Endothelial cell of umbilical vein (primary cell): Measurements from ENCODE around the gene PTPRK.

Experiments
- CTCF ChIP-seq, 2 donors: IDR thresholded peaks; 1 replicate in 1 of 2; 2 replicates in 1 of 2; pipeline ENCODE4 v1.5.1; 2011; ENCODE audit warnings: low read length in 2 of 2, mild to moderate bottlenecking in 2 of 2, moderate library complexity in 2 of 2, control low read depth in 1 of 2, inconsistent platforms in 1 of 2, low read depth in 1 of 2; ENCODE audit not compliant: insufficient read depth in 1 of 2; ENCODE audit errors: extremely low read depth in 1 of 2
- EZH2 ChIP-seq: IDR thresholded peaks from 2 replicates; pipeline ENCODE4 v1.6.1; 2012; ENCODE audit warnings: borderline replicate concordance, low read depth, mild to moderate bottlenecking, moderate library complexity, low read length, inconsistent platforms; ENCODE audit not compliant: severe bottlenecking
- POLR2A ChIP-seq: IDR thresholded peaks from 2 replicates; pipeline ENCODE4 v1.6.1; 2012; ENCODE audit warnings: low read depth, mild to moderate bottlenecking, control low read depth, low read length

GRCh38 chr6:128024046-128024445, 496.4 kb downstream of the PTPRK start:
- no peak for TF ChIP-seq POLR2A
- no peak for TF ChIP-seq EZH2
- no peak for TF ChIP-seq CTCF (IDR thresholded peaks at IDR 0.05; ENCODE audit: extremely low read depth in 1 of 2, insufficient read depth in 1 of 2, low read depth in 1 of 2, low read length in 2 of 2)
